Stimulated activated naive CD8-positive, alpha-beta T cell treated with anti-CD3 and anti-CD28 coated beads, Interleukin-15, amount 100 ng/mL, for 72 hours (primary cell): Measurements from ENCODE around the gene PDXDC1.
"Not testable (repeated sequence)": the region's sequence is repeated elsewhere in the genome, so short reads cannot be mapped to it uniquely, and the experiment has no call there.

Experiments
- ATAC-seq: fragments of 150-1000 bp; cut with Tn5 transposase; 2 replicates; pipeline ENCODE4 v1.10.0; 2021; ENCODE audit warnings: mild to moderate bottlenecking, moderate library complexity
- DNase-seq, 2 donors: peaks; one replicate each; pipeline ENCODE4 v3.0.0; 2021 to 2022
- H3K27ac Mint-ChIP-seq, 2 donors: one replicate each; pipeline ENCODE4 v1.8.0; 2022; ENCODE audit warnings: mild to moderate bottlenecking in 2 of 2, mixed read lengths in 2 of 2, moderate library complexity in 2 of 2
- H3K27me3 Mint-ChIP-seq: one replicate; pipeline ENCODE4 v1.8.0; 2022; ENCODE audit warnings: mixed read lengths
- H3K4me1 Mint-ChIP-seq: one replicate; pipeline ENCODE4 v1.8.0; 2022; ENCODE audit warnings: mild to moderate bottlenecking, mixed read lengths
- H3K4me3 Mint-ChIP-seq, 2 donors: one replicate each; pipeline ENCODE4 v1.8.0; 2022; ENCODE audit warnings: mild to moderate bottlenecking in 2 of 2, mixed read lengths in 2 of 2, moderate library complexity in 1 of 2
- H3K9me3 Mint-ChIP-seq, 2 donors: one replicate each; pipeline ENCODE4 v1.8.0; 2022; ENCODE audit warnings: mixed read lengths in 2 of 2

Gene PDXDC1

DNA sequence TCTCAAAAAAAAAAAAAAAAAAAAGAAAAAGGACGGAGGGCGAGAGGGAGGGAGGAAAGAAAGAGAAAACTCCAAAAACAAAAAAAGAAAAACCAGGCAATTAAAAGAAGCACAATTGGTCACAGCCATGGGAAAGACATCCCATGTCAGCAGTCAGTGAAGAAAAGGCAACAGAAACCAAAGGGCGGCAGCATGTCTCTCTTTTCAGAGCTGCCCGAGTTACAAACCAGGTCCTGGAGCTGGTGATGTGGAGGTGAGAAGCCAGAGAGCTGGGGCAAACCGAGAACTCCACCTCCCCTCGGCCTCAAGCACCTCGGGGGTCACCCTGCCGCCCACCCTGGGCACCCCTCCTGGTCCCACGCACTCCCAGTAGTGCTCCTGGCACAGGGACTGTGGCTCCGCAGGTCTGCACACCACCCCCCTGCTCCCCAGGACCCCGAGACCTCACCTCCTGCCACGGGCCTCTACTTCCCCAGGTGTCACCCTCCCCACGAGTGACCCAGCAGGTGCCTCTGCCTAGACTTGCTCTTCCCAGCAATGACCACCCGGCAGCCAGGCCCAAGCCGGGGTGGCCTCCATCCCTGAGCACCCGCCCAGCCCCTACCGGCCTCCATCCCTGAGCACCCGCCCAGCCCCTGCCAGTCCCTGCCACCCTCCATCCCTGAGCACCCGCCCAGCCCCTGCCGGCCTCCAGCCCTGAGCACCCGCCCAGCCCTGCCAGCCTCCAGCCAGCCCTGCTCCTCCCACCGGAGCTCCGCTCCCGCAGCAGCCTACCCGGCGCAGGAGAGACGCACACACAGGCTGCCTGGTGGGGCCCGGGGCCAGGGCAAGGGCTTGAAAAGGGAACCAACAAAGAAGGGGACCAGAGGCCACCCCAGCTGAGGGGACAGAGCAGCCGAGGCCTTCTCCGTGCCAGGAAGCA lies 165.9 kb downstream of the PDXDC1 start:
- H3K27ac Mint-ChIP-seq, DNase-seq, H3K27me3 Mint-ChIP-seq, H3K4me3 Mint-ChIP-seq, H3K9me3 Mint-ChIP-seq: not testable (repeated sequence)
- peak; percentile 26 for ATAC-seq
- H3K4me1 Mint-ChIP-seq = peaks cover 12% of the 10 kb centered on the region

- Mint-ChIP-seq H3K27me3 (no peaks in the 10 kb centered on the region), H3K27ac (peak overlapping the region in 1 of 2 donors; percentile 54)
- ATAC-seq = no peak
These were observed 166.8 kb downstream of the PDXDC1 start for GRCh38 chr16:15141586-15141985.

GRCh38 chr16:15142107-15142890 lies 167.5 kb downstream of the PDXDC1 start:
- not testable (repeated sequence) for H3K27ac Mint-ChIP-seq, H3K4me3 Mint-ChIP-seq, ATAC-seq, H3K27me3 Mint-ChIP-seq, DNase-seq, H3K9me3 Mint-ChIP-seq
- peaks cover 20% of the 10 kb centered on the region for H3K4me1 Mint-ChIP-seq

More at GRCh38 chr16:15141586-15141985, 166.8 kb downstream of the PDXDC1 start:
- Mint-ChIP-seq H3K4me3 (no peak overlapping the region), H3K4me1 (peaks cover 13% of the 10 kb centered on the region), H3K9me3 (no peaks in the 10 kb centered on the region)
- no peak for DNase-seq

DNA sequence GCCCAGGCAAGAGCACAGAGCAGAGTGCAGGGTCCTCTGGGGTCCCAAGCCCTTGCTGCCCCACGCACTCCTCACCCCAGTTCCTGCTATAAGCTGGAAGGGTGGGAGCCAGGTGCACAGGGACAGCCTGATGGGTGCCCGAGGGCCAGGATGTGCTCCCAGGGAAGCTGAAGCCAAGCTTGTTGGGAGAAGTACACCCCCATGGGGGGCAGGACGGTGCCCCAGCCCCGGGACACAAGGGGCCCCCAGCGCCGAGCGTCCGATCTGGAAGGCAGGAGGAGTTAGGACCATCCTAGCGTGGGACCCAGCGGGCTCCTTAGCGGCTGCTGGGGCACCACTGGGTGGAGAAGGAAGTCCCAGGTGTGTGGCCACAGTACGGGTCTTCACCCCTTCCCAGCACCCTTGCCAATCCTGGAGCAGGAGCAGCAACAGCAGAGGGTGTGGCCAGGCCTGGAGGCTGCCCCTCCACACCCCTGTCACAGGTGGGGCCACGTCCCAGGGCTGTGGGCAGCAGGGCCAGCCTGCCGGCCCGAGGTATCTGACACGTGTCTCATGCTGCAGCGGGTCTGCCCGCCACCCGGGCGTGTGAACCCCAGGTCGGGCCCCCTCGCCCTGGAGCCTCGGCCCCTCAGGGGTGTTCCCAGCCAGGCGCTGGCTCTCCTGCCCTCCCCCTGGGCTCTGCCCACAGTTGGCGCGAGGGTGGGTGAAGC lies 168.2 kb downstream of the PDXDC1 start:
- ATAC-seq, H3K9me3 Mint-ChIP-seq, H3K27me3 Mint-ChIP-seq, H3K27ac Mint-ChIP-seq, DNase-seq, H3K4me3 Mint-ChIP-seq: not testable (repeated sequence)
- H3K4me1 Mint-ChIP-seq = peaks cover 23% of the 10 kb centered on the region

DNA sequence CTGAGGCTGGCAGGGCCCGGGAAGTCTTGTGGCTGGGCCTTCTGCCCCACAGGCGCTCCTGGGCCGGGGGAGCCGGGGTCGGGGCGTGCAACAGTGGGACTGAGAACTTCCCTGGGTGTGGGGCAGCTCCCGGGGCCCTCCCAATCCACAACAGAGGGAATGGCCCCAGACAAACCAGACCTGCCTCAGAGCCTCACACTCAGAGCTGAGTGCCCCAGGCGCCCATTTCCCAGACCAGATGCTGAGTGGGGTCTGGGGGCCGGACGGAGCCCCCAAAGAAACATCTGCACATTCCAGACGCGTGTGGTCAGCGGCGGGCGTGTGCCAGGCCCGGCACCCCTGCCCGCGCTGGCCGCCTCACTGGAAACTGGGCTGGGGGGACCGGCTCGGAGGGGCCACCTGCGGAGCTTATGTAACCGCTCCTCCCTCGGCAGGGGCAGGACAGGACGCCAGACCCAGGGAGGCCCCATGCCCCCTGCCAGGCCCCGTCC lies 168.8 kb downstream of the PDXDC1 start:
- not testable (repeated sequence) for ATAC-seq, DNase-seq, H3K9me3 Mint-ChIP-seq, H3K27ac Mint-ChIP-seq, H3K4me3 Mint-ChIP-seq, H3K27me3 Mint-ChIP-seq
- peaks cover 23% of the 10 kb centered on the region for H3K4me1 Mint-ChIP-seq

GRCh38 chr16:15144092-15144631 lies 169.3 kb downstream of the PDXDC1 start:
- DNase-seq, H3K27me3 Mint-ChIP-seq, ATAC-seq, H3K9me3 Mint-ChIP-seq, H3K4me3 Mint-ChIP-seq: not testable (repeated sequence)
- Mint-ChIP-seq H3K27ac (peak overlapping the region in 1 of 2 donors; percentile 19), H3K4me1 (peaks cover 23% of the 10 kb centered on the region)

DNA sequence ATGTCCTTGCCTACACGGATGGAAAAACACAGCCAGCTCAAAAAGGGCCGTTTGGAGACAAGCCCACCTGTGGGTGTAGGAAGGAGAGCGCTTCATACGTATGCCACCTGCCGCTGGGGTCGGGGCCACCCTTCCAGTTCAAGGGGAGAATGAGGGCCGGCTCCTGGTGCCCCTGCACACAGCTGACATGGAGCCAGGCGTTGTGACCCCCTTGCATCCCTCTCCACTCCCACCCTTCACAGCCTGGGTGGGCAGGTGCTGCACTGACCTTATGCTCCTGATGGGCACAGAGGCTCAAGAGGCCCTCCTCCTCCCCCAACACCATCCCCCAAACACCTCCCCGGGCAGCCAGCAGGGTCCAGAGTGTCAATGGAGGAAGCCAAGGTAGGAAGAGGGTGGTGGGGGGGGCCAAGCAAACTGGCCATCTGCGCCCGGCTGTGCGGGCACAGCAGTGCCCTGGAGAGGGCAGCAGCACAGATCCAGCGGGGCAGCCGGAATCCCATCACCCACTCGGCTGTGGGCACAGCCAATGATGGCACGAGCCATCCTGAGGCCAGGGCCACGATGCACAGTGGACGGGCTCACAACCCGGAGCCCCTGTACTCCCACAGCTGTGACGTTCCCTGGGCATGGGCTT lies 170.1 kb downstream of the PDXDC1 start:
- not testable (repeated sequence) for H3K9me3 Mint-ChIP-seq, DNase-seq, ATAC-seq, H3K4me3 Mint-ChIP-seq, H3K27me3 Mint-ChIP-seq
- Mint-ChIP-seq H3K27ac (peak overlapping the region in 1 of 2 donors; percentile 19), H3K4me1 (peaks cover 23% of the 10 kb centered on the region)

- H3K4me3 Mint-ChIP-seq, ATAC-seq, DNase-seq, H3K9me3 Mint-ChIP-seq, H3K27ac Mint-ChIP-seq, H3K27me3 Mint-ChIP-seq: not testable (repeated sequence)
- peaks cover 23% of the 10 kb centered on the region for H3K4me1 Mint-ChIP-seq
These were observed 170.8 kb downstream of the PDXDC1 start for GRCh38 chr16:15145418-15146263.

DNA sequence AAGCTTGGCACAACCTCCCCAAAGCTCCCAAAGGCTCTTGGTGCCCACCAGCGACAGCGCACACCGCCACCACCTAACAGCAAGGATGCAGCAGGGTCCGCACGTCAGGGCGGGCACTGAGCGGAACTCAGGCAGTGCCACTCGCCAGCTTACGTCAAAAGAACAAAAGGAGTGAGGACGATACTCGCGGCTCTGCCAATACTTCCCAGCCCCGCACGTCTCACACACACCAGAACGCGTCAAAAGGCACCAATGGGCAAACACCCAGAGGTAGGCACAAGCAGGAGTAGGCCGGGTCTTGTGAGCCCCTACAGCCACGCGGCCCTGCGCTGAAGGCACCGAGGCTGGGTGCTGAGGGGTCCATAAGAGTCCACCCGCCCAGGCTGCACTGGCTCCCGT lies 171.4 kb downstream of the PDXDC1 start:
- not testable (repeated sequence) for H3K27me3 Mint-ChIP-seq, DNase-seq, H3K9me3 Mint-ChIP-seq, ATAC-seq, H3K4me3 Mint-ChIP-seq, H3K27ac Mint-ChIP-seq
- H3K4me1 Mint-ChIP-seq = peaks cover 23% of the 10 kb centered on the region

- H3K27me3 Mint-ChIP-seq, H3K4me3 Mint-ChIP-seq, H3K27ac Mint-ChIP-seq, ATAC-seq, H3K9me3 Mint-ChIP-seq, DNase-seq: not testable (repeated sequence)
- H3K4me1 Mint-ChIP-seq = peaks cover 18% of the 10 kb centered on the region
These were observed 174.0 kb downstream of the PDXDC1 start for GRCh38 chr16:15148831-15149230.

DNA sequence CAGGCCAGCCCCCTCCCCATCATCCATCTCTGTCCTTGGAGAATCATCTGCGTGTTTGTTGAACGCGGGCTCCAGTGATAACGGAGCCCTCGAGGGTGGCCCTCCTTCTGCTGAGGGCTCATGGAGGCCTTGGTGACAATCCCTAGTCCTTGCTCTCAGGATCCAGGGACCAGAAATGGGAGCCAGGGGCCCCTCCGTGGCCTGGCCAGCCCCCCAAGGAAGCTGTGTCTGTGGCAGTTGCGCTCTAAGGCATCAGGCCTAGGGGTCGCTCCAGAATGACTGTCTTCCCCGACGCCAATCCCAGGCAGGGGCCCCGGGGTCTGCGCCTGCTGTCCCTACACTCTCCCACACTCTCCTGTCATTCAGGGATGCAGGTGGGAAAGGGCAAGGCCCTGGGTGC lies 174.4 kb downstream of the PDXDC1 start:
- ATAC-seq = not testable (repeated sequence)
- peaks cover 18% of the 10 kb centered on the region for H3K4me1 Mint-ChIP-seq

GRCh38 chr16:15154005-15154404 lies 179.2 kb downstream of the PDXDC1 start:
- H3K9me3 Mint-ChIP-seq = not testable (repeated sequence)
- peak overlapping the region; percentile 80 for H3K4me3 Mint-ChIP-seq

More for the DNA sequence above, 174.4 kb downstream of the PDXDC1 start:
- peak overlapping the region in 1 of 2 donors; percentile 78 for H3K27ac Mint-ChIP-seq
- not testable (repeated sequence) for H3K4me3 Mint-ChIP-seq, H3K9me3 Mint-ChIP-seq, DNase-seq, H3K27me3 Mint-ChIP-seq

GRCh38 chr16:15154650-15155562 lies 180.1 kb downstream of the PDXDC1 start:
- not testable (repeated sequence) for H3K9me3 Mint-ChIP-seq
- Mint-ChIP-seq H3K4me3 (peak overlapping the region; percentile 83 to 84), H3K27ac (peak overlapping the region in 1 of 2 donors; percentile 48)

More at GRCh38 chr16:15154005-15154404, 179.2 kb downstream of the PDXDC1 start:
- peak in 1 of 2 donors; percentile 23 for DNase-seq
- peak overlapping the region in 1 of 2 donors; percentile 66 for H3K27ac Mint-ChIP-seq
- not testable (repeated sequence) for H3K27me3 Mint-ChIP-seq, ATAC-seq, H3K4me1 Mint-ChIP-seq

More at GRCh38 chr16:15154650-15155562, 180.1 kb downstream of the PDXDC1 start:
- H3K4me1 Mint-ChIP-seq, H3K27me3 Mint-ChIP-seq: not testable (repeated sequence)
- ATAC-seq (peak; percentile 85), DNase-seq (peak; percentile 87 to 93)
